AG10803 (cell line): ENCODE results near the gene MGAT4C.

Source experiments
- DNase-seq: peaks from one replicate; pipeline ENCODE4 v3.0.0; 2010; ENCODE audit warnings: low read depth
- H3K4me3 ChIP-seq: 2 replicates; pipeline ENCODE4 v1.5.1; 2011; ENCODE audit warnings: mild to moderate bottlenecking, low read length, control low read depth
- CTCF ChIP-seq: conservative IDR thresholded peaks from 2 replicates; pipeline ENCODE4 v1.5.1; 2011; ENCODE audit warnings: mild to moderate bottlenecking, low read length, control low read depth, inconsistent platforms

The MGAT4C gene

GRCh38 chr12:86249851-86250250 is 6.3 kb downstream of the MGAT4C start:
- no peak overlapping the region for H3K4me3 ChIP-seq
- DNase-seq = no peak
- TF ChIP-seq CTCF = no peak

- H3K4me3 ChIP-seq = no peak overlapping the region
- DNase-seq = no peak
- TF ChIP-seq CTCF = no peak
Measured at GRCh38 chr12:86249276-86249675, 6.9 kb downstream of the MGAT4C start.

GRCh38 chr12:86247871-86248270 is 8.3 kb downstream of the MGAT4C start:
- no peak overlapping the region for H3K4me3 ChIP-seq
- TF ChIP-seq CTCF = no peak
- DNase-seq = no peak

GRCh38 chr12:86241600-86241999 is 14.6 kb downstream of the MGAT4C start:
- H3K4me3 ChIP-seq = no peak overlapping the region
- TF ChIP-seq CTCF = no peak
- no peak for DNase-seq

- no peak for DNase-seq
- no peak overlapping the region for H3K4me3 ChIP-seq
- no peak for TF ChIP-seq CTCF
Measured at GRCh38 chr12:86234316-86234855, 21.8 kb downstream of the MGAT4C start.

GRCh38 chr12:86233126-86233525 is 23.1 kb downstream of the MGAT4C start:
- H3K4me3 ChIP-seq = no peak overlapping the region
- DNase-seq = no peak
- TF ChIP-seq CTCF = no peak

GRCh38 chr12:86230516-86231146 is 25.6 kb downstream of the MGAT4C start:
- DNase-seq = no peak
- H3K4me3 ChIP-seq = no peak overlapping the region
- TF ChIP-seq CTCF = no peak
